ENCODE data around the gene CUBN.

The CUBN gene

GRCh38 chr10:17129741-17130140, at the start of gene CUBN:
Gene CUBN, minus strand, starts transcription at chr10:17129811. Its CDS starts 46 bp downstream, at chr10:17129765.
- no peak within 1 kb of the TSS for H3K9ac ChIP-seq (ENCODE audit: low read depth, low read length)
- H3K4me3 ChIP-seq (ENCODE audit: low read depth, low read length): no peak within 1 kb of the TSS
- no peaks in the 10 kb centered on the region for H3K27me3 ChIP-seq (ENCODE audit: control insufficient read depth, insufficient read depth, low read length)
- H3K9me3 ChIP-seq (ENCODE audit: control insufficient read depth, insufficient read depth, low read length): no peaks in the 10 kb centered on the region
- no peaks in the 10 kb centered on the region for H3K36me3 ChIP-seq (ENCODE audit: control insufficient read depth, insufficient read depth, low read length)
- no peaks in the 10 kb centered on the region for H3K4me1 ChIP-seq (ENCODE audit: control insufficient read depth, insufficient read depth, low read length)

GRCh38 chr10:17179002-17179401, 49.4 kb upstream of the CUBN start:
- Histone ChIP-seq H3K27me3 (ENCODE audit: control insufficient read depth, insufficient read depth, low read length) (no peaks in the 10 kb centered on the region), H3K9ac (ENCODE audit: low read depth, low read length) (no peak overlapping the region), H3K9me3 (ENCODE audit: control insufficient read depth, insufficient read depth, low read length) (no peaks in the 10 kb centered on the region), H3K4me3 (ENCODE audit: low read depth, low read length) (no peak overlapping the region), H3K36me3 (ENCODE audit: control insufficient read depth, insufficient read depth, low read length) (no peaks in the 10 kb centered on the region), H3K4me1 (ENCODE audit: control insufficient read depth, insufficient read depth, low read length) (peaks cover 3% of the 10 kb centered on the region)

- Histone ChIP-seq H3K9ac (ENCODE audit: low read depth, low read length) (no peak overlapping the region), H3K36me3 (ENCODE audit: control insufficient read depth, insufficient read depth, low read length) (no peaks in the 10 kb centered on the region), H3K4me3 (ENCODE audit: low read depth, low read length) (no peak overlapping the region), H3K27me3 (ENCODE audit: control insufficient read depth, insufficient read depth, low read length) (no peaks in the 10 kb centered on the region), H3K9me3 (ENCODE audit: control insufficient read depth, insufficient read depth, low read length) (no peaks in the 10 kb centered on the region), H3K4me1 (ENCODE audit: control insufficient read depth, insufficient read depth, low read length) (peaks cover 3% of the 10 kb centered on the region)
These were observed 48.4 kb upstream of the CUBN start for GRCh38 chr10:17178006-17178405.

- H3K9ac ChIP-seq (ENCODE audit: low read depth, low read length): no peak overlapping the region
These were observed 47.4 kb upstream of the CUBN start for GRCh38 chr10:17177014-17177413.

GRCh38 chr10:17176091-17176490, 46.5 kb upstream of the CUBN start:
- Histone ChIP-seq H3K9ac (ENCODE audit: low read depth, low read length) (no peak overlapping the region), H3K36me3 (ENCODE audit: control insufficient read depth, insufficient read depth, low read length) (no peaks in the 10 kb centered on the region)

More at GRCh38 chr10:17177014-17177413, 47.4 kb upstream of the CUBN start:
- no peaks in the 10 kb centered on the region for H3K9me3 ChIP-seq (ENCODE audit: control insufficient read depth, insufficient read depth, low read length)
- no peak overlapping the region for H3K4me3 ChIP-seq (ENCODE audit: low read depth, low read length)
- H3K36me3 ChIP-seq (ENCODE audit: control insufficient read depth, insufficient read depth, low read length): no peaks in the 10 kb centered on the region
- peaks cover 3% of the 10 kb centered on the region for H3K4me1 ChIP-seq (ENCODE audit: control insufficient read depth, insufficient read depth, low read length)
- no peaks in the 10 kb centered on the region for H3K27me3 ChIP-seq (ENCODE audit: control insufficient read depth, insufficient read depth, low read length)

GRCh38 chr10:17175551-17175950, 45.9 kb upstream of the CUBN start:
- no peaks in the 10 kb centered on the region for H3K27me3 ChIP-seq (ENCODE audit: control insufficient read depth, insufficient read depth, low read length)
- no peaks in the 10 kb centered on the region for H3K9me3 ChIP-seq (ENCODE audit: control insufficient read depth, insufficient read depth, low read length)
- no peak overlapping the region for H3K9ac ChIP-seq (ENCODE audit: low read depth, low read length)
- peaks cover 3% of the 10 kb centered on the region for H3K4me1 ChIP-seq (ENCODE audit: control insufficient read depth, insufficient read depth, low read length)
- H3K4me3 ChIP-seq (ENCODE audit: low read depth, low read length): no peak overlapping the region
- H3K36me3 ChIP-seq (ENCODE audit: control insufficient read depth, insufficient read depth, low read length): no peaks in the 10 kb centered on the region

More at GRCh38 chr10:17176091-17176490, 46.5 kb upstream of the CUBN start:
- H3K4me3 ChIP-seq (ENCODE audit: low read depth, low read length): no peak overlapping the region
- H3K27me3 ChIP-seq (ENCODE audit: control insufficient read depth, insufficient read depth, low read length): no peaks in the 10 kb centered on the region
- peaks cover 3% of the 10 kb centered on the region for H3K4me1 ChIP-seq (ENCODE audit: control insufficient read depth, insufficient read depth, low read length)
- H3K9me3 ChIP-seq (ENCODE audit: control insufficient read depth, insufficient read depth, low read length): no peaks in the 10 kb centered on the region

- Histone ChIP-seq H3K27me3 (ENCODE audit: control insufficient read depth, insufficient read depth, low read length) (no peaks in the 10 kb centered on the region), H3K4me1 (ENCODE audit: control insufficient read depth, insufficient read depth, low read length) (peaks cover 3% of the 10 kb centered on the region), H3K4me3 (ENCODE audit: low read depth, low read length) (no peak overlapping the region), H3K36me3 (ENCODE audit: control insufficient read depth, insufficient read depth, low read length) (no peaks in the 10 kb centered on the region), H3K9me3 (ENCODE audit: control insufficient read depth, insufficient read depth, low read length) (no peaks in the 10 kb centered on the region), H3K9ac (ENCODE audit: low read depth, low read length) (no peak overlapping the region)
These were observed 45.0 kb upstream of the CUBN start for GRCh38 chr10:17174626-17175025.

- H3K9ac ChIP-seq (ENCODE audit: low read depth, low read length): no peak overlapping the region
- no peak overlapping the region for H3K4me3 ChIP-seq (ENCODE audit: low read depth, low read length)
- peaks cover 3% of the 10 kb centered on the region for H3K4me1 ChIP-seq (ENCODE audit: control insufficient read depth, insufficient read depth, low read length)
- H3K27me3 ChIP-seq (ENCODE audit: control insufficient read depth, insufficient read depth, low read length): no peaks in the 10 kb centered on the region
- no peaks in the 10 kb centered on the region for H3K9me3 ChIP-seq (ENCODE audit: control insufficient read depth, insufficient read depth, low read length)
- no peaks in the 10 kb centered on the region for H3K36me3 ChIP-seq (ENCODE audit: control insufficient read depth, insufficient read depth, low read length)
These were observed 41.6 kb upstream of the CUBN start for GRCh38 chr10:17171141-17171641.

GRCh38 chr10:17169803-17170202, 40.2 kb upstream of the CUBN start:
- Histone ChIP-seq H3K27me3 (ENCODE audit: control insufficient read depth, insufficient read depth, low read length) (no peaks in the 10 kb centered on the region), H3K4me1 (ENCODE audit: control insufficient read depth, insufficient read depth, low read length) (no peaks in the 10 kb centered on the region), H3K9ac (ENCODE audit: low read depth, low read length) (no peak overlapping the region), H3K9me3 (ENCODE audit: control insufficient read depth, insufficient read depth, low read length) (no peaks in the 10 kb centered on the region), H3K4me3 (ENCODE audit: low read depth, low read length) (no peak overlapping the region), H3K36me3 (ENCODE audit: control insufficient read depth, insufficient read depth, low read length) (no peaks in the 10 kb centered on the region)

GRCh38 chr10:17166699-17167098, 37.1 kb upstream of the CUBN start:
- Histone ChIP-seq H3K4me3 (ENCODE audit: low read depth, low read length) (no peak overlapping the region), H3K27me3 (ENCODE audit: control insufficient read depth, insufficient read depth, low read length) (no peaks in the 10 kb centered on the region), H3K4me1 (ENCODE audit: control insufficient read depth, insufficient read depth, low read length) (no peaks in the 10 kb centered on the region), H3K9ac (ENCODE audit: low read depth, low read length) (no peak overlapping the region), H3K9me3 (ENCODE audit: control insufficient read depth, insufficient read depth, low read length) (no peaks in the 10 kb centered on the region), H3K36me3 (ENCODE audit: control insufficient read depth, insufficient read depth, low read length) (no peaks in the 10 kb centered on the region)

GRCh38 chr10:17162828-17163227, 33.2 kb upstream of the CUBN start:
- Histone ChIP-seq H3K4me1 (ENCODE audit: control insufficient read depth, insufficient read depth, low read length) (no peaks in the 10 kb centered on the region), H3K4me3 (ENCODE audit: low read depth, low read length) (no peak overlapping the region)

GRCh38 chr10:17161775-17162174, 32.2 kb upstream of the CUBN start:
- no peak overlapping the region for H3K4me3 ChIP-seq (ENCODE audit: low read depth, low read length)
- H3K27me3 ChIP-seq (ENCODE audit: control insufficient read depth, insufficient read depth, low read length): no peaks in the 10 kb centered on the region
- H3K4me1 ChIP-seq (ENCODE audit: control insufficient read depth, insufficient read depth, low read length): no peaks in the 10 kb centered on the region
- no peaks in the 10 kb centered on the region for H3K36me3 ChIP-seq (ENCODE audit: control insufficient read depth, insufficient read depth, low read length)
- H3K9ac ChIP-seq (ENCODE audit: low read depth, low read length): no peak overlapping the region
- H3K9me3 ChIP-seq (ENCODE audit: control insufficient read depth, insufficient read depth, low read length): no peaks in the 10 kb centered on the region

More at GRCh38 chr10:17162828-17163227, 33.2 kb upstream of the CUBN start:
- Histone ChIP-seq H3K9ac (ENCODE audit: low read depth, low read length) (no peak overlapping the region), H3K9me3 (ENCODE audit: control insufficient read depth, insufficient read depth, low read length) (no peaks in the 10 kb centered on the region), H3K36me3 (ENCODE audit: control insufficient read depth, insufficient read depth, low read length) (no peaks in the 10 kb centered on the region), H3K27me3 (ENCODE audit: control insufficient read depth, insufficient read depth, low read length) (no peaks in the 10 kb centered on the region)
